HG03354 (cell line): ENCODE data around the gene TM9SF4.

Experiments used
- ATAC-seq: cut with Tn5 transposase; IDR thresholded peaks from one replicate; pipeline ENCODE4 v1.9.1; 2021; ENCODE audit warnings: mild to moderate bottlenecking; ENCODE audit not compliant: unreplicated experiment, poor library complexity, severe bottlenecking

Gene TM9SF4

GRCh38 chr20:32203356-32204204 lies 94.1 kb downstream of the TM9SF4 start:
- no peak for ATAC-seq

DNA sequence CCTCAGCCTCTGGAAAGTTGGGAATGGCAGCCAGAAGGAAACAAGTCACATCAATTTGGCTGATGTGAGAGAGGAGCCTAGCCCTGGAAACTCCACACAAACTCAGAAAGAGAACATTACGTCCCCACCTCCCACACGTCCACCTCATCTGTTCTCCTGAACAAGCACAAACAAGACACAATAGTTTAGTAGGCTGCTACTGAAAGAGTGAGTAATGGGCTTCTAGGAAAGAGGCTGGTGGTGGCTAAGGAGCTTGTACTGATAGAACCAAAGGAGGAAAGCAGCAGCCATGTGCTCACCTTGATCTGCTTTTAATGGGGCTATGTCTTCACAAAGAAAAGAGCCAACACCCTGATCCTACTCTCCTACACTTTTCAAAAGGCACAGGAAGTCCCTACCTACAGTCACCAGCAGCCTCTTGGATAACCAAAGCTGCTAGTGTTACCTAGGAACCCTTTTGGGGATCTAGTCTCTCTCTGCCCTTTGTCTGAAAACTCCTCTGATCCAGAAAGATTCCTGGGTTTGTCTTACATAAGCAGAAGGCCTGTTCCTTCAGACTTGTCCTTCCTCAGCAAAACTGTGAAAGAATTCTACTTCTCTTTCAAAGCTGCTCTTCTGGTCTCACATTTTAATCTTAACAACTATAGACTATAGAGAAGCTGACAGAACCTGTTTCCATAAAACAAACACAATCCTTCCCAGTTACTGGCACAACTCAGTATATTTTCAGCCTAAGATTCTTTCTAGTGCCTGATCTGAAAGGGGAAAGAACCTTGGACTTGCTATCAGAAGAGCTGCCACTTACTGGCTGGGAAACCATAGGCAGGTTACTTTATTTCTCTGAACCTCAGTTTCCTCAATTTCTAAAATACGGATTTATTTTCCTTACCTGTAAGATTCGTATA lies 94.9 kb downstream of the TM9SF4 start:
- no peak for ATAC-seq

- no peak for ATAC-seq
Observed at GRCh38 chr20:32205110-32205842, 95.8 kb downstream of the TM9SF4 start.

DNA sequence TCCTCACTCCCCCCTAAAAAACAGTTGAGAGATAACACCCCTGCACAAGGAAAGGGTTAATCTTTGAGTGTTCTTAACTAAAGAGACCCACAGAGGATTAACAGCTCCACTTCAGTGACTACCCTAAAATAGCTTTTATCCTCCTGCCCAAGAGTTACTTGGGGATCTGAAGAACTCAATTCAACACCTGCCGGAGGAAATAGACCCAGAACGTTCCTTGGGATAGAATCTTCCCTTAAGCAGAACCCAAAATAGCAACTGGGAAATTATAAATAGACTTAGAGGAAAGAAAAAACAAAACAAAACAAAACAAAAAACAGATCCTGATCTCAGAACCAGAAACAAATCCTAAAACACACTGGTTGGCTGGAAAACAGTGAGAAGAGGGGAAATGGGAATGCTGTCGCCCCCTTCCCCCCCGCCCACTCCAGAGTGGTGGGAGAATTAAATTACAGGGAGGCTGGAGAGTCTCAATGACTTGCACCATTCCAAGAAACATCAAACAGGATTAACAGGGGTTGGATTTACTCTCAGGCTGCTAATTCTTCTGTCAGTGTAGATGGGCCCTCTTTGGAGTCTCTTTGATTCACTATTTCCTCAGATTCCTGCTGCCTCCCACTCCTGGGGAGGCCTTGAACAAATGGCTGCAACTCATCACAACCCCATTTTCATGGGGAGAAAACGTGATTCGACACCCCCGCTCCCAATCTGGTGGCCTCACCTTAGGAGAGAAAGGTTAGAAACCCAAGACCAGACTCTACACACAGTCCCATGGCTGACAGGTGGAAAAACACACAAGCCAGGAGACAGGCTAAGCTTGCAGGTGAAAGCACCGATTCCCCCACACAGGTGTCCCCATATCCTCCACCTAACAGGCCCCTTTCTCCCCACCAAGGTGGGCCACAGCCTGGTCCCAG lies 96.6 kb downstream of the TM9SF4 start:
- no peak for ATAC-seq

- ATAC-seq = peak; percentile 43
Observed at GRCh38 chr20:32206760-32207625, 97.5 kb downstream of the TM9SF4 start.

DNA sequence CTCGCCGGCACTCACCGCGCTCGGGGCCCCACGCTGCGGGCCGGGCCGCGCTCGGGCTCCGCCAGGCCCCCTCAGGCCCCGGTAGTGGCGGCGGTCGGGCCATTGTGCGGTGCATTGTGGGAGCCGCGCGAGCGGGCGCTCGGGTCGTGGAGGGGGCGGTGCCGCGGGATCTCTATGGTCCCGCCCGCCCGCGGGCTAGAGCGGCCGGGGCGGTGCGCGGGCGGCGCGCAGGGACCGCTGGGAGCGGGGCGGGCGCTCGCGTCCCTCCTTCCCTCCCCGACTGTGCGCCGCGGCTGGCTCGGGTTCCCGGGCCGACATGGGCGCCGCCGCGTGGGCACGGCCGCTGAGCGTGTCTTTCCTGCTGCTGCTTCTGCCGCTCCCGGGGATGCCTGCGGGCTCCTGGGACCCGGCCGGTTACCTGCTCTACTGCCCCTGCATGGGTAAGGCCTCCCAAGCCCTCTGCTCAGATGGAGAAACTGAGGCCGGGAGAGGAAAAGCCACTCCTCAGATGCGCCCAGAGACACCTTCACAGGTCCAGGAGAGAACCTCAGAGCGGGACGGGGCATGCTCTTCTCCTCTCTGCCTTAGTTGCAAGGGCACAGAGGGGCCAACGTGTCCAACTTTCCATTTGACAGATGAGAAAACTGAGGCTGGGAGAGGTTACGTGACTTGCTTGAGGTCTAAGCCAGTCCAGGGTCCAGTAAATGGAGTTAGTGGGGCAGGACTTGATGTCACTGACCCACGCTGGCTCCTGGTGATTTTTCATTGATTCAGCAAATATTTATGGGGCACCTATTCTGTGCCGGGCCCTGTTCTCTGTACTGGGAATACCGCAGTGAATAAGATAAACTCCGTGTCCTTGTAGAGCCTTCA lies 98.3 kb downstream of the TM9SF4 start, which contains the start of the genes PLAGL2 and POFUT1:
Gene PLAGL2, minus strand, starts transcription at position 118 of the 873 bp plus-strand sequence. CDS start 5,565 bp downstream, outside the sequence.
Gene POFUT1, plus strand, starts transcription at position 255 of the 873 bp plus-strand sequence. Its CDS starts 62 bp downstream, at position 317.
- ATAC-seq = peak; percentile 86

DNA sequence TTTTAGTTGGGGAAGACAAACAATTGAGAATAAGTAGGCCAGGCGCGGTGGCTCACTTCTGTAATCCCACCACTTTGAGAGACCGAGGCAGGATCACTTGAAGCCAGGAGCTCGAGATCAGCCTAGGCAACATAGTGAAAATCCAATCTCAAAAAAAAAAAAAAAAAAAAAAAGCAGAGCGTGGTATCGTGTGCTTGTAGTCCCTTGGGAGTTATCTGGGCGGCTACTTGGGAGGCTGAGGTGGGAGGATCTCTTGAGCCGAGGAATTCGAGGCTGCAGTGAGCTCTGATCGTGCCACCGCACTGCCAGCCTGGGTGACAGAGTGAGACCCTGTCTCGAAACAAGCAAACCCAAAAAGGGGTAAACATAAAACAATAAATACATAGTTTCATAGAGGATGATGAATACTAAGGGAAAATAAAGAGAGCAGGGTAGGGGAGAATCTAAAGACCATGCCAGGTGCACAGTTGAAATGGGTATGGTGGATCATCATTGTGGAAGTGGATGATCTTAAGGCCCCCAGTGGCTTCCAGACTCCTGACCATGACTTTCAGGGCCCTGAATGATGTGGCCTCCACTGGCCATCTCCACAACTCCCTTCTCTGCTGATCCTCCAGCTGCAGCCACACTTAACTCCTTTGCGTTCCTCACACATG lies 99.1 kb downstream of the TM9SF4 start:
- ATAC-seq = no peak

GRCh38 chr20:32209850-32210605 lies 100.5 kb downstream of the TM9SF4 start:
- no peak for ATAC-seq

DNA sequence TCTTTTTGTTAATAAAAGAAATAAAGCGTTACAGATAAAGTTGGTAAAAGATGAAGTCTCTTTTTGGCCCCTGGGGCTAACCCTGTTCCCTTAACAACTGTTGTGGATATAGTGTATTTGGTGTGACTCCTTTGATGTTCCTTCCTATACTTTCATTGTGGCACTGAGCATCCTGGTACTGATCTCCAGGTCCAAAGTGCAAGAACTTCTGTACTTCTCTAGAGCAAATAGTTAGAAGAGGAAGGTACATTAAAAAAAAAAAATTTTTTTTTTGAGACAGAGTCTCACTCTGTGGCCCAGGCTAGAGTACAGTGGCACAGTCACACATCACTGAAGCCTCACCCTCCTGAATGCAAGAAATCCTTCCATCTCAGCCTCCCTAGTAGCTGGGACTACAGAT lies 104.4 kb downstream of the TM9SF4 start:
- no peak for ATAC-seq

- ATAC-seq = no peak
Observed at GRCh38 chr20:32215147-32215546, 105.6 kb downstream of the TM9SF4 start.

DNA sequence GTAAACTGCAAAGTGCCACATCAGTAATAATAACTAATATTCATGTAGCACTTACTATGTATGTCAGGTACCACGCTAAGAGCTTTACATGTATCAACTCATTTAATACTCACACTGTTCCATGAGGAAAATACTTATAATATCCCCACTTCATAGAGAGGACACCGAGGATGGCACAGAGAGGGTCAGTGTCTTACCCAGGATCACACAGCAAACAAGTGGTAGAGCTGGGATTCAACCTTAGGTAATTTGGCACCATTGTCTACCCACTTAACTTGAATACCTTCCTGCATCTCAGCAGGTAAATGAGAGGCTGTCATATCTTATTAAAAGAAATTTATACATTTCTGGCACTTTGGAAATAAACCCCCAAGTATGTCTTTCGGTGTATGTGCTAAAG lies 106.2 kb downstream of the TM9SF4 start:
- no peak for ATAC-seq

DNA sequence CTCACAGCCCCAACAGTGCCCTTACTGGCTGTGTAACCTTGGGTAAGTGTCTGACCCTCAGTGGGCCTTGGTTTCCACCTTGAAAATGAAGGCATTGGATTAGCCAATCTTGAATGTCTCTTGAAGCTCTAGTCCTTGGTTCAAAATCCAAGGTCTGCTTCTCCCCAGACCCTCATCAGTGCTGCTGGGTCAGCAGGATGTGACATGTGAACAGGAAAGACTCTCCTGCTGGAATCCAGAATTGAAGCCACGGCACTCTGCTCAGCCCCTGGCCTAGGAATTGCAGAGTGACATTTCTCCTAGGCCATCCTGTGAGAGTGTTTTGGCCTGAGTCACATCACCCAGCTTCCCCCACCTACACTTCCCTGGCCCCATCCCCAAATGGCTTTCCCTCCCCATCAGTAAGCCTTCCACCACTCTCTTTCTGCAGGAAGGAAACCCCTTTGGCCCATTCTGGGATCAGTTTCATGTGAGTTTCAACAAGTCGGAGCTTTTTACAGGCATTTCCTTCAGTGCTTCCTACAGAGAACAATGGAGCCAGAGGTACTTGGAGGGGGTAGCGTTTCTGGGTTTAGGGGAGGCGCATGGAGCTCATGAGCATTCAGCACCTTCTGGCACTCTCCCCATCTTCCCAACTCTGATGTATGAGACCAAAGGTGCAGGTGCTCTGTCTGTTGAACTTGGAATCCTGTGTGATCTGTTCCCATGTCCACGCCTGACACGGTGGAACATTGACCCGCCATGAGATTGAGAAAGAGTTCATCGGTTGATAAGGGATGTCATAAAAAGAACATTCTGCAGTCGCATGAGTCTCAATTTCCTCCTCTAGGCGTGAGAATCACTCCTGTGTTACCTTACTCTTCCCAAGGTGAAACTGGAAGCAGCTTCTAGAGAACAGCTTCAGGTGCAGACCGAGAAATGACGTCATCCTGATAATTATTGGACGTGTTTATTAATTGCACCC lies 106.9 kb downstream of the TM9SF4 start:
- no peak for ATAC-seq
